ENCODE data around the gene ABCA1. TPM values are rescaled to one million over a fixed set of nuclear protein-coding genes. Genes with fewer than 3 reads are reported as not detected.
A peak's percentile ranks its signal among the peaks of the same experiment; 100 is the strongest.

ABCA1 gene
- total and polyA plus RNA-seq, 2 of the 13 experiments (the other 11 are each of a cell fraction or from before 2014, with no cell fraction given): 26.8 to 63.8 TPM

- no peak for TF ChIP-seq ZNF280D (CRISPR knock-in tag; IDR thresholded peaks at IDR 0.05)
- no peak for TF ChIP-seq SOX6 (IDR thresholded peaks at IDR 0.05)
- TF ChIP-seq SOX6 (CRISPR knock-in tag; IDR thresholded peaks at IDR 0.05): peak; percentile 94
- peak; percentile 72; the same call in 1 of the 2 replicates for TF ChIP-seq FOXA1 (IDR thresholded peaks at IDR 0.05)
- TF ChIP-seq FOXA1 (CRISPR knock-in tag; IDR thresholded peaks at IDR 0.05): peak; percentile 90
- no peak for TF ChIP-seq PRMT3 (CRISPR knock-in tag; IDR thresholded peaks at IDR 0.05; ENCODE audit: borderline replicate concordance, low read depth)
- TF ChIP-seq NCOA2 (CRISPR knock-in tag; IDR thresholded peaks at IDR 0.05): peak; percentile 93
- no peak for TF ChIP-seq ZSCAN22 (CRISPR knock-in tag; IDR thresholded peaks at IDR 0.05)
- TF ChIP-seq TEAD3 (CRISPR knock-in tag; optimal IDR thresholded peaks at IDR 0.05; ENCODE audit: borderline replicate concordance): peak; percentile 78
- no peak for TF ChIP-seq ZNF496 (CRISPR knock-in tag; IDR thresholded peaks at IDR 0.05; ENCODE audit: insufficient replicate concordance)
- TF ChIP-seq ASH2L (IDR thresholded peaks at IDR 0.05; ENCODE audit: insufficient read length, low read depth, low read length): peak; percentile 74
- TF ChIP-seq SALL2 (CRISPR knock-in tag; IDR thresholded peaks at IDR 0.05): no peak
- TF ChIP-seq ZNF816 (CRISPR knock-in tag; IDR thresholded peaks at IDR 0.05; ENCODE audit: borderline replicate concordance): peak; percentile 69; the same call in 1 of the 2 replicates
- no peak for TF ChIP-seq DNMT3B (CRISPR knock-in tag; conservative IDR thresholded peaks at IDR 0.05)
- TF ChIP-seq GATAD2A (CRISPR knock-in tag; IDR thresholded peaks at IDR 0.05): peak; percentile 98
- no peak for TF ChIP-seq ZNF652 (CRISPR knock-in tag; IDR thresholded peaks at IDR 0.05; ENCODE audit: borderline replicate concordance, low read depth)
- TF ChIP-seq ZNF431 (CRISPR knock-in tag; IDR thresholded peaks at IDR 0.05; ENCODE audit: borderline replicate concordance, low read depth): no peak
- TF ChIP-seq HNF4A (CRISPR knock-in tag; IDR thresholded peaks at IDR 0.05): peak; percentile 77
- TF ChIP-seq, protein P1, sequence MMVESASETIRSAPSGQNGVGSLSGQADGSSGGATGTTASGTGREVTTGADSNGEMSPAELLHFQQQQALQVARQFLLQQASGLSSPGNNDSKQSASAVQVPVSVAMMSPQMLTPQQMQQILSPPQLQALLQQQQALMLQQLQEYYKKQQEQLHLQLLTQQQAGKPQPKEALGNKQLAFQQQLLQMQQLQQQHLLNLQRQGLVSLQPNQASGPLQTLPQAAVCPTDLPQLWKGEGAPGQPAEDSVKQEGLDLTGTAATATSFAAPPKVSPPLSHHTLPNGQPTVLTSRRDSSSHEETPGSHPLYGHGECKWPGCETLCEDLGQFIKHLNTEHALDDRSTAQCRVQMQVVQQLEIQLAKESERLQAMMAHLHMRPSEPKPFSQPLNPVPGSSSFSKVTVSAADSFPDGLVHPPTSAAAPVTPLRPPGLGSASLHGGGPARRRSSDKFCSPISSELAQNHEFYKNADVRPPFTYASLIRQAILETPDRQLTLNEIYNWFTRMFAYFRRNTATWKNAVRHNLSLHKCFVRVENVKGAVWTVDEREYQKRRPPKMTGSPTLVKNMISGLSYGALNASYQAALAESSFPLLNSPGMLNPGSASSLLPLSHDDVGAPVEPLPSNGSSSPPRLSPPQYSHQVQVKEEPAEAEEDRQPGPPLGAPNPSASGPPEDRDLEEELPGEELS (CRISPR knock-in tag; IDR thresholded peaks at IDR 0.05): peak; percentile 81
- no peak for TF ChIP-seq CC2D1A (CRISPR knock-in tag; IDR thresholded peaks at IDR 0.05)
- no peak for TF ChIP-seq U2AF2 (IDR thresholded peaks at IDR 0.05; ENCODE audit: low read depth, low read length)
- TF ChIP-seq SNAI1 (CRISPR knock-in tag; IDR thresholded peaks at IDR 0.05; ENCODE audit: borderline replicate concordance): no peak
- TF ChIP-seq RXRB (CRISPR knock-in tag; IDR thresholded peaks at IDR 0.05; ENCODE audit: borderline replicate concordance): peak; percentile 74
- peak; percentile 55; the same call in 1 of the 2 replicates for TF ChIP-seq ZNF33A (CRISPR knock-in tag; IDR thresholded peaks at IDR 0.05; ENCODE audit: borderline replicate concordance)
- TF ChIP-seq ZNF879 (CRISPR knock-in tag; IDR thresholded peaks at IDR 0.05): no peak
- TF ChIP-seq FOSL2 (CRISPR knock-in tag; IDR thresholded peaks at IDR 0.05): peak; percentile 34; the same call in 1 of the 2 replicates
- no peak for TF ChIP-seq XRCC5 (optimal IDR thresholded peaks at IDR 0.05; ENCODE audit: low read length)
- TF ChIP-seq MED1 (CRISPR knock-in tag; IDR thresholded peaks at IDR 0.05): peak; percentile 87
- TF ChIP-seq NCOR1 (IDR thresholded peaks at IDR 0.05; ENCODE audit: borderline replicate concordance, low read length): peak; percentile 76; the same call in 1 of the 2 replicates
- peak; percentile 86; the same call in 1 of the 2 replicates for TF ChIP-seq NFIC (IDR thresholded peaks at IDR 0.05; ENCODE audit: low read length)
Measured at GRCh38 chr9:104912606-104913005, 15.3 kb downstream of the ABCA1 start (continued).
